K562 (cell line): ENCODE results near the gene FRRS1L. TPM values are rescaled to one million over a fixed set of nuclear protein-coding genes. Genes with fewer than 3 reads are reported as not detected.

Experiments
- KAT7 ChIP-seq: sonication (generic); formaldehyde crosslinking; IDR thresholded peaks from 2 replicates; pipeline ENCODE4 v1.8.0; 2022; ENCODE audit warnings: missing genetic modification reagents, mild to moderate bottlenecking, borderline replicate concordance
- NR1H2 ChIP-seq: sonication (generic); formaldehyde crosslinking; IDR thresholded peaks from 2 replicates; pipeline ENCODE4 v1.4.0; 2020; ENCODE audit warnings: mild to moderate bottlenecking, missing genetic modification reagents
- TARDBP ChIP-seq: fragments of 450-650 bp; IDR thresholded peaks from 2 replicates; pipeline ENCODE4 v1.6.1; 2016
- ZKSCAN8 ChIP-seq: fragments of 200-800 bp; sonication (Bioruptor generic); IDR thresholded peaks from 2 replicates; pipeline ENCODE4 v1.6.1; 2016; ENCODE audit warnings: missing genetic modification characterization, missing compliant biosample characterization
- ZMIZ1 ChIP-seq, 2 experiments: fragments of 150-350 bp in 1 of 2; IDR thresholded peaks; 2 replicates each; pipeline ENCODE4 v1.6.1; 2012 to 2016; ENCODE audit warnings: low read depth in 2 of 2, low read length in 2 of 2, mild to moderate bottlenecking in 1 of 2, moderate library complexity in 1 of 2
- ZNF318 ChIP-seq, 2 experiments: fragments of 450-650 bp; IDR thresholded peaks; 2 replicates each; pipeline ENCODE4 v1.6.1; 2016; ENCODE audit warnings: mild to moderate bottlenecking in 2 of 2, borderline replicate concordance in 1 of 2, low read depth in 1 of 2, moderate library complexity in 1 of 2
- polyA plus RNA-seq, 8 experiments: library from polyadenylated mRNA; depleted of rRNA in 4 of 8; stranded (reverse) in 5 of 8; unstranded in 3 of 8; fragments of >200 nt; fragmentation: Nextera tagmentation in 2 of 8; fragmentation: Illumina TruSeq in 1 of 8; extraction: Ambion mirVana in 2 of 8; extraction: Trizol in 1 of 8; gene quantifications; 2 replicates each; pipeline versions ENCODE4 v1.2.1 to v1.2.3, GENCODE V29; 2011 to 2014; ENCODE audit warnings: inconsistent platforms in 1 of 8, missing spikeins in 1 of 8
- total RNA-seq, 7 experiments: library from RNA; depleted of rRNA in 6 of 7; stranded (reverse); fragments of >200 nt in 6 of 7; fragmentation: Illumina TruSeq in 2 of 7; extraction: Trizol in 2 of 7; gene quantifications; 2 replicates each; pipeline versions ENCODE4 v1.2.1 to v1.2.3, GENCODE V29; 2011 to 2021; ENCODE audit warnings: low replicate concordance in 1 of 7
- TF ChIP-seq, protein P1 (sequence below): fragments of 450-650 bp; IDR thresholded peaks from 2 replicates; pipeline ENCODE4 v1.6.1; 2018; ENCODE audit not compliant: partially characterized antibody
- TF ChIP-seq, protein P2 (sequence below): fragments of 450-650 bp; IDR thresholded peaks from 2 replicates; pipeline ENCODE4 v1.6.1; 2016

Gene FRRS1L
- total and polyA plus RNA-seq, 9 of the 15 experiments (the other 6 are each of a cell fraction or from before 2014, with no cell fraction given) = under 0.01 to 0.04 (median 0.03) TPM; not detected in 5

- TF ChIP-seq ZNF318 (IDR thresholded peaks at IDR 0.05; ENCODE audit: borderline replicate concordance in 1 of 2, low read depth in 1 of 2) (peak in 1 of 2 experiments; percentile 77; a peak in 1 of 4 replicates), TARDBP (peak; percentile 88), KAT7 (CRISPR knock-in tag) (0 out of 2 replicates have a peak, but pooled peaks have one; percentile 50), ZMIZ1 (IDR thresholded peaks at IDR 0.05; ENCODE audit: low read depth in 2 of 2, low read length in 2 of 2) (peak in 1 of 2 experiments; percentile 44; a peak in 1 of 4 replicates), NR1H2 (CRISPR knock-in tag) (no peak), ZKSCAN8 (peak; percentile 71)
- TF ChIP-seq, protein P1, sequence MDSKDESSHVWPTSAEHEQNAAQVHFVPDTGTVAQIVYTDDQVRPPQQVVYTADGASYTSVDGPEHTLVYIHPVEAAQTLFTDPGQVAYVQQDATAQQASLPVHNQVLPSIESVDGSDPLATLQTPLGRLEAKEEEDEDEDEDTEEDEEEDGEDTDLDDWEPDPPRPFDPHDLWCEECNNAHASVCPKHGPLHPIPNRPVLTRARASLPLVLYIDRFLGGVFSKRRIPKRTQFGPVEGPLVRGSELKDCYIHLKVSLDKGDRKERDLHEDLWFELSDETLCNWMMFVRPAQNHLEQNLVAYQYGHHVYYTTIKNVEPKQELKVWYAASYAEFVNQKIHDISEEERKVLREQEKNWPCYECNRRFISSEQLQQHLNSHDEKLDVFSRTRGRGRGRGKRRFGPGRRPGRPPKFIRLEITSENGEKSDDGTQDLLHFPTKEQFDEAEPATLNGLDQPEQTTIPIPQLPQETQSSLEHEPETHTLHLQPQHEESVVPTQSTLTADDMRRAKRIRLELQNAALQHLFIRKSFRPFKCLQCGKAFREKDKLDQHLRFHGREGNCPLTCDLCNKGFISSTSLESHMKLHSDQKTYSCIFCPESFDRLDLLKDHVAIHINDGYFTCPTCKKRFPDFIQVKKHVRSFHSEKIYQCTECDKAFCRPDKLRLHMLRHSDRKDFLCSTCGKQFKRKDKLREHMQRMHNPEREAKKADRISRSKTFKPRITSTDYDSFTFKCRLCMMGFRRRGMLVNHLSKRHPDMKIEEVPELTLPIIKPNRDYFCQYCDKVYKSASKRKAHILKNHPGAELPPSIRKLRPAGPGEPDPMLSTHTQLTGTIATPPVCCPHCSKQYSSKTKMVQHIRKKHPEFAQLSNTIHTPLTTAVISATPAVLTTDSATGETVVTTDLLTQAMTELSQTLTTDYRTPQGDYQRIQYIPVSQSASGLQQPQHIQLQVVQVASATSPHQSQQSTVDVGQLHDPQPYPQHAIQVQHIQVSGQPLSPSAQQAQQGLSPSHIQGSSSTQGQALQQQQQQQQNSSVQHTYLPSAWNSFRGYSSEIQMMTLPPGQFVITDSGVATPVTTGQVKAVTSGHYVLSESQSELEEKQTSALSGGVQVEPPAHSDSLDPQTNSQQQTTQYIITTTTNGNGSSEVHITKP = no peak
- TF ChIP-seq, protein P2, sequence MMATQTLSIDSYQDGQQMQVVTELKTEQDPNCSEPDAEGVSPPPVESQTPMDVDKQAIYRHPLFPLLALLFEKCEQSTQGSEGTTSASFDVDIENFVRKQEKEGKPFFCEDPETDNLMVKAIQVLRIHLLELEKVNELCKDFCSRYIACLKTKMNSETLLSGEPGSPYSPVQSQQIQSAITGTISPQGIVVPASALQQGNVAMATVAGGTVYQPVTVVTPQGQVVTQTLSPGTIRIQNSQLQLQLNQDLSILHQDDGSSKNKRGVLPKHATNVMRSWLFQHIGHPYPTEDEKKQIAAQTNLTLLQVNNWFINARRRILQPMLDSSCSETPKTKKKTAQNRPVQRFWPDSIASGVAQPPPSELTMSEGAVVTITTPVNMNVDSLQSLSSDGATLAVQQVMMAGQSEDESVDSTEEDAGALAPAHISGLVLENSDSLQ = peak; percentile 98
Observed at GRCh38 chr9:109122726-109123621, 44.1 kb downstream of the FRRS1L start (continued).
